ENCODE results near the gene NPIPB13. TPM values are rescaled to one million over a fixed set of nuclear protein-coding genes. Genes with fewer than 3 reads are reported as not detected.
"Not testable (repeated sequence)": the region's sequence is repeated elsewhere in the genome, so short reads cannot be mapped to it uniquely, and the experiment has no call there.

The NPIPB13 gene
- 19.9 TPM for total RNA-seq
- long read RNA-seq, partial matches to known transcripts = 0 of 4 reads
- long read RNA-seq, other reads (novel, unspliced or antisense) = 4 of 4 reads

DNA sequence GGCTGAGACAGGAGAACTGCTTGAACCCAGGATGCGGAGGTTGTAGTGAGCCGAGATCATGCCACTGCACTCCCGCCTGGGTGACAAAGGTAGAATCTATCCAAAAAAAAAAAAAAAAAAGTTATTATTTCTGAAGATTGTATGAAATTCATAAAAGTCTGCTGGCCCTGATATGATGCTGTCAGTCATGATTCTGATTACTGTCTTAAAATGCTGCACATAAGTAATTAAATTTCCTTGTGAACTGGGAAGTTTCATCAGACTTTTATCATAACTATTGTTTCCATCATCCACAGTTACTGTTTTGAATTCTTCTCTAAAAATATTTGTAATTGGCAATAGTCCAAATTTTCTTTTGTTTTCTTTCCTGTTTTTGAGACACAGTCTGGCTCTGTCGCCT lies at the start of gene NPIPB13:
Gene NPIPB13 (minus strand): TSS at position 101 of the 400 bp plus-strand sequence. CDS start 2,906 bp downstream, outside the sequence.
- H3K4me3 ChIP-seq; H3K4me1 ChIP-seq; DNase-seq; H3K9me3 ChIP-seq; H3K36me3 ChIP-seq; intact Hi-C loops (cut with DNase I); ATAC-seq; H3K27me3 ChIP-seq; H3K27ac ChIP-seq: not testable (repeated sequence)

DNA sequence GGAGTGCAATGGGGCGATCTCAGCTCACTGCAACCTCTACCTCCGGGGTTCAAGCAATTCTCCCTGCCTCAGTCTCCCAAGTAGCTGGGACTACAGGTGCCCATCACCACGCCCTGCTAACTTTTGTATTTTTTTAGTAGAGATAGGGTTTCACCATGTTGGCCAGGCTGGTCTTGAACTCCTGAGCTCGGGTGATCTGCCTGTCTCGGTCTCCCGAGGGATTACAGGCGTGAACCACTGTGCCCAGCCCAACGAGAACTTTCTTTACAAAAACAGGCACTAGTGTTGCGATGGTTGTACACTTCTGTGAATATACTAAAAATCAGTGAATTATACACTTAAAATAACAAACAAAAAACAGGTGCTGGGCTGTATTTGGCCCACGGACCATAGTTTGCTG lies 34.1 kb upstream of the NPIPB13 start:
- H3K36me3 ChIP-seq; H3K27me3 ChIP-seq; H3K4me1 ChIP-seq; H3K4me3 ChIP-seq; ATAC-seq; H3K9me3 ChIP-seq; H3K27ac ChIP-seq; DNase-seq; intact Hi-C loops (cut with DNase I): not testable (repeated sequence)

DNA sequence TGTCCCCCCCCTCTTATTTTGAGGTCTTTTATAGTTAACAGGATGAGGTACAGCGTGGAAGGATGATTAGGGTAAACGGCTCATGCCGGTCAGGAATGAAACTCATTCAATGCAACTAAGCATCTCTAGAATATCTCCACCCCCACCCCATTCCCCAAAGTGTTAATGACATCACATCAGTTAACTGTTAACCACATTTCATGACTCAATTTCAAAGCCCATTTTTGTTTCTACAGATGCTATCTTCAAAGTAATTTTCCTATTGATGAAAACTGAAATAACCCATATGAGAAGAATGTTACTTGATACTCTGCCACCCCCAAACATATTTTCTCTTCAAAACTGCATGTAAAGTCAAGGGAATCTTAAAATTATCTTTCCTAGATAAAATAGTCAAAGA lies 30.2 kb upstream of the NPIPB13 start:
- H3K27ac ChIP-seq; H3K36me3 ChIP-seq; H3K4me1 ChIP-seq; H3K4me3 ChIP-seq; intact Hi-C loops (cut with DNase I); ATAC-seq; DNase-seq; H3K27me3 ChIP-seq; H3K9me3 ChIP-seq: not testable (repeated sequence)

DNA sequence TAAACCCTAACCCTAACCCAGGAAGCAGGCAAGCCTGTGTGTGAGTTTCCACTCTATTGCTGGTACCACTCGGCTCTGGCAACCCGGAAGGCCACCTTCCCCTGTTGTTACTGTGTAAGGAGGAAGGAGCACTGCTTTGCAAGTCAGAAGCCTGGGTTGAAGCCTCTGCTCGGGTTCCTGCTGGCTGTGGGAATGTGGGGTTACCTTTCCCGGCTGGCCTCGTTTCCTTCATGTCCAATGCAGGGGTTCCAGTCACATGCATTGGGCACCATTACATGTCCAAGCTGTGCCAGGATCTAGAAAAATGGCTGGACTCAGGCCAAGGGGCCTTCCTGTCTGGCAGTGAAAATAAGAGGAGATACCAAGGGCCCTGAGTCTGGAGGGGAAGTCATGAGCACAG lies 31.2 kb downstream of the NPIPB13 start:
- H3K4me1 ChIP-seq; intact Hi-C loops (cut with DNase I); H3K27ac ChIP-seq; H3K9me3 ChIP-seq; H3K36me3 ChIP-seq; H3K4me3 ChIP-seq; ATAC-seq; H3K27me3 ChIP-seq: not testable (repeated sequence)
- peak; percentile 4 for DNase-seq

DNA sequence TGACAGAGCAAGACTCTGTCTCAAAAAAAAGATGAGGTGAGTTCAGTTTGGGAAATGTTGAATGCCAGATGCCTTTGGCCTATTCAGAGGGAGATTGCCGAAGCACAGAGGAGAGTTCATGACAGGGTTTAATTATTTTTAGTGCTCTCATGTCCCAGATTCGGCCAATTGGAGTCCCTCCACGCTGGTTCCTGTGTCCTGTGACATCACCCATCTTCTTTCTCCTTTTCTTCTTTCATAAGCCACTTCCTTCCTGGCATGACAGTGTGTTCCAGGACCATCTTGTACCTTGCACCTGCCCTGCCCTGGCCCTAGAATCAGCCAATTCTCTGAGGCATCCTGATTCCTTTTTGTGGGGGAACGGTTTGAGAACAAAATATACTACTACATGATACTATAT lies 36.9 kb downstream of the NPIPB13 start:
- H3K36me3 ChIP-seq; H3K27me3 ChIP-seq; H3K4me1 ChIP-seq; H3K9me3 ChIP-seq; ATAC-seq; H3K4me3 ChIP-seq; H3K27ac ChIP-seq; intact Hi-C loops (cut with DNase I); DNase-seq: not testable (repeated sequence)

DNA sequence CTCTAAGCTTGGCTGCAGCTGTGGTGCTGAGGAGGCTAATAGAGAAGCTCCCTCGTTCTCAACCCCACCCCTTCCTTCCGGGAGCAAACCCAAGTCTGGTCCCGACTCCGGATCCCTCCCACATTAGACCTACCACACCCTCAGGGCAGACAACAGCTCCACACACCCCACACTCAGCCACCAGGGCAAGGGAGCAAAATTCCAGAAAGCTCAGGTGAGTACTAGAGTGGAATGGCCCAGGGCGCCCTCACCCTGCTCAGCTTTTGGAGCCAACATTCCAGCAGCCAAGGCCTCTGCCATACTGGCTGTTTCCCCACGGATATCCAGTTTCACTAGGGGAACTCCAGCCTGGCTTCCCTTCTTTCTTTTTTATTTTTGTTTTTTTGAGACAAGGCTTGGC lies 39.2 kb downstream of the NPIPB13 start:
- H3K4me3 ChIP-seq; H3K4me1 ChIP-seq; H3K36me3 ChIP-seq; H3K27me3 ChIP-seq; DNase-seq; intact Hi-C loops (cut with DNase I); H3K9me3 ChIP-seq; H3K27ac ChIP-seq: not testable (repeated sequence)
- peak; percentile 62 for ATAC-seq

DNA sequence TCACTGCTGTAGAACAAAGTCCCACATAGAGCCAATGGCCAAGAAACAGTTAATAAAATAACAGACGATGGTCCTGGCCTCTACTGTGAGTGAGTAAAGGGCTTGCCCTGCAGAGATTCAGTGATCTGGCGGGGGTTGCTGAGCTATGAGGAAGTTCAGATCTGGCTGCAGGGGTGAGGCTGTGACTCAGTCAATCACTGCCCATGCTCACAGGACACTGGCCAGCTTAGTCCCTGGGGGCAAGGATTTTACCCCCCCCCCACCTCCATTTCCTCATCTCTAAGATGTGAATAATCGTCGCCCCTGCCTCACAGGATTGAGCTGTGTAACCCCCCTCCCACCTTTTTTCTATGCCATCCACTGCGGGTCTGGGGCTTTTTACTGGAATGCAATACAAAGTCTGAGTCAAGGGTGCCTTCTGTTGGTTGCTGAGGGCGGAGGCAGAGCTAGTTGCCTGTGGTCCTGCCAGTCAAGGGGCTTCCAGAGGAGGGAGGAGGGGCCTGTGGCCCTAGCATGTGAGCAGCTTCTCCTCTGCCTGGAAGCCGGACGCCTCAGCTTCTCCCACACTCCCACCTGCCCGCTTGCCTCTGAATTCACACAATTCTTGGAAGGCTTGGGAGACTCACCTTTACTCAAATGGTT lies 41.1 kb downstream of the NPIPB13 start:
- H3K36me3 ChIP-seq; H3K27ac ChIP-seq; H3K9me3 ChIP-seq; H3K4me3 ChIP-seq; H3K27me3 ChIP-seq; H3K4me1 ChIP-seq; intact Hi-C loops (cut with DNase I): not testable (repeated sequence)
- ATAC-seq = peak; percentile 56
- peak; percentile 21 for DNase-seq

DNA sequence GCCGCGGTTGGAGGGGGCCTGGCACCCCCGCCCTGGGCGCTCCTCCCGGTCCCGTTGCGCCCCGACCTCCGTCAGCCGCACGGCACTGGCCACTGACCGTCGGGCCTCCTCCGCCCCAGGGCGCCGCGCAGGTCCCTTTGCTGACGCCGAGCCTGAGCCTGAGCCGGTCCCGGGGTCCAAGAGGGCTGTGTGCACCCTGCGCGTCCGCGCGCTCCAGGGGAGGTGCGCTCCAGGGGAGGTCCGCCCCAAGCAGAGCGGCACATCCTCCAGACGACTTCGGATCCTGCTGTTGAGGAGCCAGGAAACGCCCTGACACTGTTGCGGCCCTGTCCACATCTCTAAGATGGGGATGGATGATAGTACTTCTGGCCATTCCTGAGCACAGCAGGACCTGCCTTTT lies 42.0 kb downstream of the NPIPB13 start:
- H3K27ac ChIP-seq; intact Hi-C loops (cut with DNase I); H3K36me3 ChIP-seq; H3K9me3 ChIP-seq; H3K4me1 ChIP-seq; DNase-seq; H3K27me3 ChIP-seq: not testable (repeated sequence)
- ATAC-seq = peak; percentile 38
- H3K4me3 ChIP-seq = peak overlapping the region; percentile 57

DNA sequence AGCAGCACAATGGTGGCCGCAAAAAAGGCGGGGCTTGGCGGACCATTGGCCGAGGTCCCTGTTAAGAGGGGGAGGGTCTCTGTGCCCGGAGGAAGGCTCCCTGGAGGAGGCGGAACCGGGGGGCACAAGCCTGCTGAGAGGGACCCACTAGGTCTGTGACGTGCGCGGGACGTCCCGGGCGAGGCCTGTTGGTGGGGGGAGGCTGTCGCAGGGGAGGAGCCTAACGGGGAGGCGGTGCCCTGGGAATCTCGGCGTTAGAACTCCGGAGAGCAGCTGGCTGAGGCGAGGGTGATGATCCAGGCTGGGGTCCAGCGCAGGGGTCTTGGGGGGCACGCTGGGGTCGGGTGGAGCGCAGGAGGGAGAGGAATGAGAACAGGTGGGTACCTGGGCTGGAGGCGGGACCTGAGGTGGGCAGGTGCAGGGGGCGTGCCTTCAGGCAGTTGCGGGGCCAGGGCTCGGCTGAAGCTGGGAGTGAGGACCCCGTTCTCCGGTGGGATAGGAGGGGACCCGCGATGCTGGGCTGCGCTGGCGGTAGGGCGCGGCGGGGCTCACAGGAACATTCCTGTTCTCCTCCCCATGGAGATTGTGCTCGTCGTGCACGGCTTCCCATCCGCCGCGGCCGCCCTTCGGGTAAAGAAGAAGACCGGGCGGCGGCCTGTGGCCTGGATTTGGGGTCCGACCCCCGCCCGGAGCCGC lies 42.6 kb downstream of the NPIPB13 start:
- H3K27ac ChIP-seq; H3K4me1 ChIP-seq; intact Hi-C loops (cut with DNase I); H3K27me3 ChIP-seq; H3K36me3 ChIP-seq; H3K9me3 ChIP-seq: not testable (repeated sequence)
- ATAC-seq (peak; percentile 72), DNase-seq (peak; percentile 64)
- H3K4me3 ChIP-seq = peak overlapping the region; percentile 57

DNA sequence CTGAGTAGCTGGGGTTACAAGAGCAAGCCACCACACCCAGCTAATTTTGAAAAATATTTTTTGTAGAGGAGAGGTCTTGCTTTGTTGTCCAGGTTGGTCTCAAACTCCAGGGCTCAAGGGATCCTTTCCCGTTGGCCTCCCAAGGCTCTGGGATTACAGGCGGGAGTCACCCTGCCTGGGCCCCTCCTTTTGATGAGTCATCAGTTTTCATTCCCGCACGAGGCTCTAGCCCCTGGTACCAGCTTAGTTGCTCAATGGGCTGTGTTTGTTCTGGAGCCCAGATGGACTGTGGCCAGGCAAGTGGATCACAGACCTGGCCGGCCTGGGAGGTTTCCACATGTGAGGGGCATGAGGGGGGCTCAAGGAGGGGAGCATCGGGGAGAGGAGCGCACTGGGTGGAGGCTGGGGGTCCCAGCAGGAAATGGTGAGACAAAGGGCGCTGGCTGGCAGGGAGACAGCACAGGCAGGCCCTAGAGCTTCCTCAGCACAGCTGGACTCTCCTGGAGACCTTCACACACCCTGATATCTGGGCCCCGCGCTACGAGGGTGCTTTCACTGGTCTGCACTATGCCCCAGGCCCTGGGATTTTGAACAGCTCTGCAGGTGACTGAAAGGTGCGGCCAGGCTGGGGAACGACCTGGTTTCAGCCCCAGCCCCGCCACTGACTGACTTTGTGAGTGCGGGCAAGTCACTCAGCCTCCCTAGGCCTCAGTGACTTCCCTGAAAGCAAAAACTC lies 48.5 kb downstream of the NPIPB13 start:
- H3K4me1 ChIP-seq; H3K27me3 ChIP-seq; H3K4me3 ChIP-seq; H3K9me3 ChIP-seq; H3K36me3 ChIP-seq; intact Hi-C loops (cut with DNase I); H3K27ac ChIP-seq; DNase-seq: not testable (repeated sequence)
- peak; percentile 66 for ATAC-seq

DNA sequence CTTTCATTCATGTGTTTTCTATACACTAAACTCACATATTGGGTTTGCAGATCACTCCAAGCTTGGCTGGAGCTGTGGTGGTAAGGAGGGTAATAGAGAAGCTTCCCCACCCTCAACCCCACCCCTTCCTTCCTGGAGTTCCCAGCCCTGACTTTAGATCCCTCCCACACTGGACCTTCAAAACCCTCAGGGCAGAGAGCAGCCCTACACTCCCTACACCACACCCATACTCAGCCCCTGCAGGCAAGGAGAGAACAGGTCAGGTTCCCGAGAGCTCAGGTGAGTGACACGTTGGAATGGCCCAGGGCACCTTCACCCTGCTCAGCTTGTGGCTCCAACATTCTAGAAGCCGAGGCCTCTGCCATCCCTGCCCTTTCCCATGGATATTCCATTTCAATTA lies 49.2 kb downstream of the NPIPB13 start, which contains the start of gene SULT1A3:
Gene SULT1A3 (plus strand): TSS at position 207 of the 400 bp plus-strand sequence. CDS start 1,474 bp downstream, outside the sequence.
- ATAC-seq = peak; percentile 52
- H3K9me3 ChIP-seq; intact Hi-C loops (cut with DNase I); H3K27ac ChIP-seq; H3K36me3 ChIP-seq; DNase-seq; H3K4me1 ChIP-seq; H3K27me3 ChIP-seq; H3K4me3 ChIP-seq: not testable (repeated sequence)

Measured in upper lobe of right lung (tissue), 1 donor.